ENCODE results near the gene C15orf39.
A peak's percentile ranks its signal among the peaks of the same experiment; 100 is the strongest.
"Not testable (repeated sequence)": the region's sequence is repeated elsewhere in the genome, so short reads cannot be mapped to it uniquely, and the experiment has no call there.

C15orf39 gene

GRCh38 chr15:75213768-75214221 is 12.1 kb downstream of the C15orf39 start:
- H3K36me3 ChIP-seq (ENCODE audit: control insufficient read depth in 4 of 4, insufficient read depth in 4 of 4, low read length in 3 of 4) = peaks cover 18 to 68% (median 52%) of the 10 kb centered on the region in 4 experiments
- WGBS (ENCODE audit: insufficient coverage) = 91% methylated on average over 5 of the region's 9 CpGs
- H3K27ac ChIP-seq (ENCODE audit: insufficient read depth in 1 of 2, low read depth in 1 of 2, low read length in 2 of 2, poor library complexity in 1 of 2, severe bottlenecking in 2 of 2) = peak overlapping the region in 1 of 2 experiments; percentile 44
- H3K9me3 ChIP-seq (ENCODE audit: control extremely low read depth in 1 of 5, control insufficient read depth in 4 of 5, insufficient read depth in 2 of 5, low read depth in 1 of 5, low read length in 4 of 5) = no peaks in the 10 kb centered on the region
- ChIA-PET POLR2A (interaction anchor here (0.7 kb wide), 1 partner anchor 155 kb away, joined by 3 read pairs; the partner anchor contains the start of gene MAN2C1), CTCF (interaction anchor here (2.8 kb wide), 1 partner anchor 171 kb away, joined by 12 read pairs; no protein-coding TSS in a partner anchor)
- H3K27me3 ChIP-seq (replicated peaks in 2 of 5; ENCODE audit: control insufficient read depth in 4 of 5, insufficient read depth in 5 of 5, low read length in 4 of 5) = no peaks in the 10 kb centered on the region
- DNase-seq = no peak
- no peak overlapping the region for H3K4me3 ChIP-seq (ENCODE audit: control insufficient read depth in 1 of 7, extremely low read depth in 1 of 7, insufficient read depth in 4 of 7, low read depth in 2 of 7, low read length in 6 of 7)
- H3K4me1 ChIP-seq (ENCODE audit: control extremely low read depth in 1 of 4, control insufficient read depth in 4 of 4, insufficient read depth in 4 of 4, low read length in 3 of 4) = peaks cover 0 to 50% (median 43%) of the 10 kb centered on the region in 4 experiments

GRCh38 chr15:75214293-75215096 is 12.8 kb downstream of the C15orf39 start:
- Histone ChIP-seq H3K27ac (ENCODE audit: insufficient read depth in 1 of 2, low read depth in 1 of 2, low read length in 2 of 2, poor library complexity in 1 of 2, severe bottlenecking in 2 of 2) (peak overlapping the region in 1 of 2 experiments; percentile 55), H3K4me1 (ENCODE audit: control extremely low read depth in 1 of 4, control insufficient read depth in 4 of 4, insufficient read depth in 4 of 4, low read length in 3 of 4) (peaks cover 0 to 43% (median 36%) of the 10 kb centered on the region in 4 experiments), H3K4me3 (ENCODE audit: control insufficient read depth in 1 of 7, extremely low read depth in 1 of 7, insufficient read depth in 4 of 7, low read depth in 2 of 7, low read length in 6 of 7) (no peak overlapping the region), H3K9me3 (ENCODE audit: control extremely low read depth in 1 of 5, control insufficient read depth in 4 of 5, insufficient read depth in 2 of 5, low read depth in 1 of 5, low read length in 4 of 5) (no peaks in the 10 kb centered on the region), H3K27me3 (replicated peaks in 2 of 5; ENCODE audit: control insufficient read depth in 4 of 5, insufficient read depth in 5 of 5, low read length in 4 of 5) (no peaks in the 10 kb centered on the region), H3K36me3 (ENCODE audit: control insufficient read depth in 4 of 4, insufficient read depth in 4 of 4, low read length in 3 of 4) (peaks cover 16 to 61% (median 45%) of the 10 kb centered on the region in 4 experiments)
- WGBS (ENCODE audit: insufficient coverage) = 71% methylated on average over 9 of the region's 13 CpGs
- POLR2A ChIA-PET = interaction anchor here (0.7 kb wide), 1 partner anchor 154 kb away, joined by 3 read pairs; the partner anchor contains the start of gene MAN2C1
- CTCF ChIA-PET = interaction anchor here (0.9 to 2.8 kb wide), 4 partner anchors 8 to 185 kb away, joined by 3 to 12 read pairs (median 6); no protein-coding TSS in a partner anchor
- DNase-seq = no peak

- no peak for DNase-seq
- Histone ChIP-seq H3K27me3 (replicated peaks in 2 of 5; ENCODE audit: control insufficient read depth in 4 of 5, insufficient read depth in 5 of 5, low read length in 4 of 5) (no peaks in the 10 kb centered on the region), H3K27ac (ENCODE audit: insufficient read depth in 1 of 2, low read depth in 1 of 2, low read length in 2 of 2, poor library complexity in 1 of 2, severe bottlenecking in 2 of 2) (peak overlapping the region in 1 of 2 experiments; percentile 55), H3K9me3 (ENCODE audit: control extremely low read depth in 1 of 5, control insufficient read depth in 4 of 5, insufficient read depth in 2 of 5, low read depth in 1 of 5, low read length in 4 of 5) (no peaks in the 10 kb centered on the region), H3K36me3 (ENCODE audit: control insufficient read depth in 4 of 4, insufficient read depth in 4 of 4, low read length in 3 of 4) (peaks cover 16 to 52% (median 43%) of the 10 kb centered on the region in 4 experiments), H3K4me3 (ENCODE audit: control insufficient read depth in 1 of 7, extremely low read depth in 1 of 7, insufficient read depth in 4 of 7, low read depth in 2 of 7, low read length in 6 of 7) (no peak overlapping the region), H3K4me1 (ENCODE audit: control extremely low read depth in 1 of 4, control insufficient read depth in 4 of 4, insufficient read depth in 4 of 4, low read length in 3 of 4) (peaks cover 0 to 35% (median 27%) of the 10 kb centered on the region in 4 experiments)
- 93% methylated on average over 5 of the region's 5 CpGs for WGBS (ENCODE audit: insufficient coverage)
- ChIA-PET POLR2A (no interaction called here), CTCF (interaction anchor here (0.9 to 2.8 kb wide), 6 partner anchors 9 to 185 kb away, joined by 3 to 12 read pairs (median 4); no protein-coding TSS in a partner anchor)
Measured at GRCh38 chr15:75215107-75216004, 13.7 kb downstream of the C15orf39 start.

- ChIA-PET CTCF (interaction anchor here (0.7 to 1.0 kb wide), 2 partner anchors 19 to 174 kb away, joined by 3 read pairs; no protein-coding TSS in a partner anchor), POLR2A (no interaction called here)
- H3K4me3 ChIP-seq (ENCODE audit: control insufficient read depth in 1 of 7, extremely low read depth in 1 of 7, insufficient read depth in 4 of 7, low read depth in 2 of 7, low read length in 6 of 7) = no peak overlapping the region
- peaks cover 13 to 36% (median 28%) of the 10 kb centered on the region in 4 experiments for H3K36me3 ChIP-seq (ENCODE audit: control insufficient read depth in 4 of 4, insufficient read depth in 4 of 4, low read length in 3 of 4)
- no peak overlapping the region for H3K27ac ChIP-seq (ENCODE audit: insufficient read depth in 1 of 2, low read depth in 1 of 2, low read length in 2 of 2, poor library complexity in 1 of 2, severe bottlenecking in 2 of 2)
- no peak for DNase-seq
- H3K4me1 ChIP-seq (ENCODE audit: control extremely low read depth in 1 of 4, control insufficient read depth in 4 of 4, insufficient read depth in 4 of 4, low read length in 3 of 4) = peaks cover 0 to 18% (median 11%) of the 10 kb centered on the region in 4 experiments
- H3K27me3 ChIP-seq (replicated peaks in 2 of 5; ENCODE audit: control insufficient read depth in 4 of 5, insufficient read depth in 5 of 5, low read length in 4 of 5) = no peaks in the 10 kb centered on the region
- no peaks in the 10 kb centered on the region for H3K9me3 ChIP-seq (ENCODE audit: control extremely low read depth in 1 of 5, control insufficient read depth in 4 of 5, insufficient read depth in 2 of 5, low read depth in 1 of 5, low read length in 4 of 5)
- WGBS (ENCODE audit: insufficient coverage) = 100% methylated on average over 2 of the region's 6 CpGs
Measured at GRCh38 chr15:75217012-75217411, 15.3 kb downstream of the C15orf39 start.

GRCh38 chr15:75217574-75217973 is 15.9 kb downstream of the C15orf39 start:
- no CpG with 5 or more reads among the region's 3 CpGs for WGBS (ENCODE audit: insufficient coverage)
- H3K27me3 ChIP-seq (replicated peaks in 2 of 5; ENCODE audit: control insufficient read depth in 4 of 5, insufficient read depth in 5 of 5, low read length in 4 of 5); POLR2A ChIA-PET; H3K27ac ChIP-seq (ENCODE audit: insufficient read depth in 1 of 2, low read depth in 1 of 2, low read length in 2 of 2, poor library complexity in 1 of 2, severe bottlenecking in 2 of 2); CTCF ChIA-PET; H3K9me3 ChIP-seq (ENCODE audit: control extremely low read depth in 1 of 5, control insufficient read depth in 4 of 5, insufficient read depth in 2 of 5, low read depth in 1 of 5, low read length in 4 of 5); H3K4me3 ChIP-seq (ENCODE audit: control insufficient read depth in 1 of 7, extremely low read depth in 1 of 7, insufficient read depth in 4 of 7, low read depth in 2 of 7, low read length in 6 of 7); DNase-seq: not testable (repeated sequence)
- H3K4me1 ChIP-seq (ENCODE audit: control extremely low read depth in 1 of 4, control insufficient read depth in 4 of 4, insufficient read depth in 4 of 4, low read length in 3 of 4) = peaks cover 0 to 14% (median 7%) of the 10 kb centered on the region in 4 experiments
- H3K36me3 ChIP-seq (ENCODE audit: control insufficient read depth in 4 of 4, insufficient read depth in 4 of 4, low read length in 3 of 4) = peaks cover 9 to 30% (median 23%) of the 10 kb centered on the region in 4 experiments

- H3K27me3 ChIP-seq (replicated peaks in 2 of 5; ENCODE audit: control insufficient read depth in 4 of 5, insufficient read depth in 5 of 5, low read length in 4 of 5); H3K4me3 ChIP-seq (ENCODE audit: control insufficient read depth in 1 of 7, extremely low read depth in 1 of 7, insufficient read depth in 4 of 7, low read depth in 2 of 7, low read length in 6 of 7); POLR2A ChIA-PET; H3K27ac ChIP-seq (ENCODE audit: insufficient read depth in 1 of 2, low read depth in 1 of 2, low read length in 2 of 2, poor library complexity in 1 of 2, severe bottlenecking in 2 of 2); DNase-seq; H3K9me3 ChIP-seq (ENCODE audit: control extremely low read depth in 1 of 5, control insufficient read depth in 4 of 5, insufficient read depth in 2 of 5, low read depth in 1 of 5, low read length in 4 of 5): not testable (repeated sequence)
- H3K4me1 ChIP-seq (ENCODE audit: control extremely low read depth in 1 of 4, control insufficient read depth in 4 of 4, insufficient read depth in 4 of 4, low read length in 3 of 4) = peaks cover 0 to 14% (median 6%) of the 10 kb centered on the region in 4 experiments
- CTCF ChIA-PET = interaction anchor here (1.0 kb wide), 1 partner anchor 88 kb away, joined by 3 read pairs; no protein-coding TSS in a partner anchor
- peaks cover 0 to 11% (median 8%) of the 10 kb centered on the region in 4 experiments for H3K36me3 ChIP-seq (ENCODE audit: control insufficient read depth in 4 of 4, insufficient read depth in 4 of 4, low read length in 3 of 4)
- WGBS (ENCODE audit: insufficient coverage) = 100% methylated on average over 3 of the region's 4 CpGs
Measured at GRCh38 chr15:75219507-75219929, 17.8 kb downstream of the C15orf39 start.
